Loucy (cell line): ENCODE results near the gene GGT5.
"Not testable (repeated sequence)": the region's sequence is repeated elsewhere in the genome, so short reads cannot be mapped to it uniquely, and the experiment has no call there.

Source experiments
- H2AFZ ChIP-seq: fragments of 200-600 bp; sonication (generic); 2 replicates; pipeline ENCODE4 v1.6.0; 2016; ENCODE audit warnings: antibody characterized with exemption, mild to moderate bottlenecking, low read length, moderate library complexity
- H3F3A ChIP-seq: fragments of 200-600 bp; 2 replicates; pipeline ENCODE4 v1.6.0; 2016; ENCODE audit warnings: antibody characterized with exemption, low read depth, mild to moderate bottlenecking
- H3K27me3 ChIP-seq: fragments of 200-600 bp; sonication (generic); 2 replicates; pipeline ENCODE4 v1.6.1; 2014; ENCODE audit warnings: low read length, mild to moderate bottlenecking; ENCODE audit not compliant: insufficient read depth, poor library complexity, severe bottlenecking
- H3K36me3 ChIP-seq: fragments of 200-600 bp; sonication (generic); 2 replicates; pipeline ENCODE4 v1.6.1; 2016; ENCODE audit warnings: low read length; ENCODE audit not compliant: insufficient read depth
- H3K4me1 ChIP-seq: fragments of 200-600 bp; sonication (generic); 2 replicates; pipeline ENCODE4 v1.5.1; 2014; ENCODE audit warnings: low read length, mild to moderate bottlenecking; ENCODE audit not compliant: insufficient read depth, poor library complexity, severe bottlenecking
- H3K4me2 ChIP-seq: fragments of 200-600 bp; sonication (generic); 2 replicates; pipeline ENCODE4 v1.6.0; 2014; ENCODE audit warnings: antibody characterized with exemption, low read length, low read depth, mild to moderate bottlenecking; ENCODE audit not compliant: poor library complexity, severe bottlenecking
- H3K4me3 ChIP-seq: fragments of 200-600 bp; sonication (generic); 2 replicates; pipeline ENCODE4 v1.5.1; 2014; ENCODE audit warnings: low read length, mild to moderate bottlenecking, mixed read lengths; ENCODE audit not compliant: poor library complexity, severe bottlenecking
- H3K79me2 ChIP-seq: fragments of 200-600 bp; sonication (generic); 2 replicates; pipeline ENCODE4 v1.6.1; 2014; ENCODE audit warnings: low read length; ENCODE audit not compliant: insufficient read depth
- H3K9ac ChIP-seq: fragments of 200-600 bp; sonication (generic); 2 replicates; pipeline ENCODE4 v1.6.0; 2014; ENCODE audit warnings: mild to moderate bottlenecking, low read depth, low read length, moderate library complexity; ENCODE audit not compliant: poor library complexity, severe bottlenecking
- H3K9me2 ChIP-seq: fragments of 200-600 bp; sonication (generic); replicated peaks from 2 replicates; pipeline ENCODE4 v1.6.1; 2016; ENCODE audit warnings: low read depth, low read length, mixed read lengths
- H3K9me3 ChIP-seq: fragments of 200-600 bp; sonication (generic); 2 replicates; pipeline ENCODE4 v1.6.1; 2014; ENCODE audit warnings: mild to moderate bottlenecking, antibody characterized with exemption, low read length, low read depth; ENCODE audit not compliant: insufficient read depth
- H4K20me1 ChIP-seq: fragments of 200-600 bp; sonication (generic); 2 replicates; pipeline ENCODE4 v1.6.0; 2014; ENCODE audit warnings: antibody characterized with exemption, low read length, mild to moderate bottlenecking; ENCODE audit not compliant: insufficient read depth, poor library complexity, severe bottlenecking
- CTCF ChIP-seq: fragments of 200-600 bp; sonication (generic); conservative IDR thresholded peaks from 2 replicates; pipeline ENCODE4 v1.5.1; 2014; ENCODE audit warnings: mild to moderate bottlenecking, antibody characterized with exemption, low read length

Gene GGT5

GRCh38 chr22:24262185-24262749, 17.4 kb upstream of the GGT5 start:
- not testable (repeated sequence) for H2AFZ ChIP-seq, H4K20me1 ChIP-seq, H3K9me2 ChIP-seq, H3K36me3 ChIP-seq, H3K9me3 ChIP-seq, H3K4me2 ChIP-seq, H3F3A ChIP-seq, H3K79me2 ChIP-seq, H3K27me3 ChIP-seq, H3K9ac ChIP-seq, H3K4me3 ChIP-seq
- peaks cover 11% of the 10 kb centered on the region for H3K4me1 ChIP-seq

- H2AFZ ChIP-seq, H3K4me2 ChIP-seq, H3K36me3 ChIP-seq, H3K4me1 ChIP-seq, H3K9me3 ChIP-seq, H3K79me2 ChIP-seq, H3F3A ChIP-seq, H4K20me1 ChIP-seq, H3K9me2 ChIP-seq, H3K27me3 ChIP-seq, H3K4me3 ChIP-seq, H3K9ac ChIP-seq: not testable (repeated sequence)
- peak; percentile 39 for TF ChIP-seq CTCF
Measured at GRCh38 chr22:24259459-24259858, 14.6 kb upstream of the GGT5 start.

GRCh38 chr22:24256736-24257135, 11.9 kb upstream of the GGT5 start:
- H3K9ac ChIP-seq, H3F3A ChIP-seq, H3K9me3 ChIP-seq, H3K4me2 ChIP-seq, H3K9me2 ChIP-seq, H3K4me3 ChIP-seq, H2AFZ ChIP-seq, H3K27me3 ChIP-seq, H3K36me3 ChIP-seq, H3K4me1 ChIP-seq, H4K20me1 ChIP-seq, H3K79me2 ChIP-seq: not testable (repeated sequence)

- H3K4me1 ChIP-seq, H3K27me3 ChIP-seq, H3K79me2 ChIP-seq, H2AFZ ChIP-seq, H3K9ac ChIP-seq, H3K4me2 ChIP-seq, H3K9me2 ChIP-seq, H3K36me3 ChIP-seq, H3K9me3 ChIP-seq, H4K20me1 ChIP-seq, H3K4me3 ChIP-seq, H3F3A ChIP-seq: not testable (repeated sequence)
Measured at GRCh38 chr22:24256136-24256535, 11.3 kb upstream of the GGT5 start.

GRCh38 chr22:24253126-24253525, 8.2 kb upstream of the GGT5 start:
- H3K4me2 ChIP-seq, H3K4me1 ChIP-seq, H3K9me3 ChIP-seq, H3K27me3 ChIP-seq, H3K9me2 ChIP-seq, H3F3A ChIP-seq, H3K79me2 ChIP-seq, H3K36me3 ChIP-seq, H3K9ac ChIP-seq, H2AFZ ChIP-seq, H4K20me1 ChIP-seq, H3K4me3 ChIP-seq: not testable (repeated sequence)

GRCh38 chr22:24251286-24251685, 6.4 kb upstream of the GGT5 start:
- H3K4me2 ChIP-seq, H4K20me1 ChIP-seq, H3K9ac ChIP-seq, H3K4me1 ChIP-seq, H3K9me3 ChIP-seq, H3K36me3 ChIP-seq, H2AFZ ChIP-seq, H3K9me2 ChIP-seq, H3K79me2 ChIP-seq, H3K27me3 ChIP-seq, H3K4me3 ChIP-seq, H3F3A ChIP-seq: not testable (repeated sequence)

- not testable (repeated sequence) for H2AFZ ChIP-seq, H3K9me2 ChIP-seq, H3K4me1 ChIP-seq, H3K4me3 ChIP-seq, H4K20me1 ChIP-seq, H3K36me3 ChIP-seq, H3K9ac ChIP-seq, H3K9me3 ChIP-seq, H3F3A ChIP-seq, H3K27me3 ChIP-seq, H3K4me2 ChIP-seq, H3K79me2 ChIP-seq
Measured at GRCh38 chr22:24249413-24249812, 4.5 kb upstream of the GGT5 start.
